GM19395 (cell line): ENCODE results near the gene RCSD1.
"Not testable (repeated sequence)": the region's sequence is repeated elsewhere in the genome, so short reads cannot be mapped to it uniquely, and the experiment has no call there.

Experiments
- ATAC-seq: cut with Tn5 transposase; IDR thresholded peaks from one replicate; pipeline ENCODE4 v1.9.1; 2021; ENCODE audit warnings: mild to moderate bottlenecking, moderate library complexity; ENCODE audit not compliant: unreplicated experiment

The RCSD1 gene

DNA sequence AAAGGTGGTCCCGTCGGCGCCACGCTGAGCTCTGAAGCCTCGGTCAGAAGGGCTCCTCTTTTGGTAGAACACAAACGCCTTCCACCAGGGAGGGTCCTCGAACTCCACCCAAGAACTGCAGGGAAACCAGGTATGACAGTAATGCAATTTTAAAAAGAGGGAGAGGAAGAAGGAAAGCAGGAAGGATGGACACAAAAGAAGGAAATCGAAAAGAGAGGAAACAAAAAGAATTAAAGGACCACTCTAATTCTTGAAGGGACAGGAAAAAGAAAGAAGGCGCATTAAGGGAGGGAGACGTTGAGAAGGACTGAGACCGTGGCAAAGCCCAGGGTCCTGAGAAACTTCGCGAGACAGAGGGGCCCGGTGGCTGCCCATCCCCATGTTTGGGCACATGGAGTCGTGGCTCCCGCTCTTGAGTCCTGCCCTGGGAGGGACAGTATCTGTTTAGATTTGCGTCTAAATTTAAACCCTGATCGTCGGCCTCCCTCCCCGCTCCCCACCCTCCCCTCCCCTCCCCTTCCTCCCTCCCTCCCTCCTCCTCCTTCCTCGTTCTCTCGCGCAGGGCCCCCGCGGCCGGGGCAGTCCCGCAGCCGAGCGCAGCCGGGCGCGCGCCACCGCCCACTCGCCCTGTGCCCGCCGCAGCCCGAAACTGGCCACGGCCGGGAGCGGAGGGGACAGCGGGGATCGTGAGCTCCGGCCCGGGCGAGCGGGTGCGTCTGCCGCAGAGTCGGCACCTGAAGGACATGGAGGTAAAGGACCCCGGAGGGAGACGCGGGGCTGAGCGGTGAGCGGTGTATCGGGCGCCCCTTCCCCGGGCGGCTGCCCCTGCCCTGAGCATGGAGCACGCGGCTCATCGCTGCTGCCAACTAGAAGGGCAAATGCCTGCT lies at the start of gene RCSD1:
Gene RCSD1, plus strand, starts transcription at position 552 of the 887 bp plus-strand sequence. Its CDS starts 192 bp downstream, at position 744.
- no peak for ATAC-seq

DNA sequence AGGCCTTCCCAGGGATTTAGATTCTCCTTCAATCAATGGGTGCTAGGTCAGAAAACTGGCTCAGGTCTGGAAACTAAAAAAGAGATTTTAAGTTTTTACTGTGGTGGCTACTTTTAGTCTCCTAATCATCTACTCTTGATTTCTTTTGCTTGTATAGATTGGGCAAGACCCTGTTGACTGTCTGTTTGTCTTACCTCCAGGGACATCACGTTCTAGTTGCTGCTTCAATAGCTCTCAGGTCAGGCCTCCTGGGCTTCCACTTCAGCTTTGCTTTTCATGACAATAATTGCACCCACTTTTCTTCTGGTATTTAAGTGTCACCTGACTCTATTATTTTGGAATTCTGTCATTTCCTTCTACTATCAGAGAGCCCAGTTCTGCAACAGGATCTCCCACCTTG lies 48.0 kb upstream of the RCSD1 start:
- ATAC-seq: no peak

- ATAC-seq: no peak
Observed at GRCh38 chr1:167582722-167583121, 47.3 kb upstream of the RCSD1 start.

DNA sequence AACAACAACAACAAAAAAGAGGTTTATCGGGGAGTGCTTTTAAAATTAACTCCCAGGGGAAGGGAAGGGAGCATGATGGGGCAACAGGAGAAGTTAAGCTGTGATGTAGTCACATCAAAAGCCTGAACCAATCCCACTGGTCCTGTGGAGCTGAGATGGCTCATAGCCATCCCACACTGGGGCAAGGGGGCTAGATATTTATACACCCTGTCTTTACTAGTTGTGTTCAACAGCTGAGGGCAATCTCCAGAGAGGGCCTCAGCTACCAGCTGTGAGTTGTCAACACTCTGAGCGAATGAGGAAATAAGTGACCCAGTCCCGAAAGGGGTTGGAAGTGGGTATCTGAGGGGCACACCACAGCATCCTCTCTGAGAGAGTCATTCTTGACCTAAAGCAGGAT lies 45.5 kb upstream of the RCSD1 start:
- ATAC-seq: no peak

DNA sequence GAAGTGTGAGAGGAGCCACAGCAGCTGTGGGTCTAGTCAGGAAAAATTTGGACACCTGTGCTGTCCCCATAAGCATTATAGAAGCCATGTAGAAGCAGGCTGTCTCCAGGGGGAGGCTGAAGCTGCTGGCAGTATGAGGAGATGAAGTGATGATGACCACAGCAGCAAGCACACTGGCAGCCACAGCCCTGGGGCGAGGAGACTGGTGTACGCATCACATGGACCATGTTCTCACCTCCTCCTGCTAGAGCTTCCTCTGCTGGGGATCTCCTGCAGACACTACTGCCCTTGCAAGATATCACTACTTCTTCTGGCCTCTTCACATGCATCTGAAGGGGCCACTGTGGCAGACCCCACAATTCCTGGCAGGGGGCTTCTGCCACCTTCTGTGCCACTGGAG lies 42.7 kb upstream of the RCSD1 start:
- no peak for ATAC-seq

DNA sequence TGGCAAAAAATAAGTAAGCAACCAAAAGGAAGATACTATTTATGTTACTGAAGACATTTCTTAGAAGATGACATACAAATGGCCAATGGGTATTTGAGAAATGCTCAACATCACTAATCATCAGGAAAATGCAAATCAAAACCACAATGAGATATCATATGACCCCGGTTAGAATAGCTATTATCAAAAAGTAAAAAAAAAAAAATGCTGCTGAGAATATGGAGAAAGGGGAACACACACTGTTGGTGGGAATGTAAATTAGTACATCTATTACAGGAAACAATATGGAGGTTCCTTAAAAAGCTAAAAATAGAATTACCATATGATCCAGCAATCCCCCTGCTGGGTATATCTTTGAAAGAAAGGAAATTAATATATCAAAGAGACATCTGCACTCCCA lies 42.2 kb upstream of the RCSD1 start:
- no peak for ATAC-seq

GRCh38 chr1:167588361-167588760 lies 41.7 kb upstream of the RCSD1 start:
- ATAC-seq: no peak

GRCh38 chr1:167592475-167592874 lies 37.6 kb upstream of the RCSD1 start:
- no peak for ATAC-seq

DNA sequence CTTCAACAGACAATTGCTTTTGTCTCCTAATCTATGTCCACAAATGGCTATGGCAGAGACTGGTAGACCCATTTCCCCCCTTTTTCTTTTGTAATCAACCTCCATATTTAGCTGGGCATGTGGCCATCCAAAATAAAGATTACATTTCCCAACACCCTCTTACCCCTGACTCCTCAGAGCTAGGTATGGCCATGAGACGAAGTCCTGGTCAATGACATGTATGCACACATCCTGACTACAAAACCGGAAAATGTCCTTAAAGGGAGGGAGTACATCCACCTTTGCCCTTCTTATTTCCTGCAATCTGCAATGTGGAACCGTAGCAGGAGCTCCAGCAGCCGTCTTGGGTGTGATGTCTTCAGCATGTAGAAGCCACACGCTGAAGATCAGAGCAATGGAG lies 36.2 kb upstream of the RCSD1 start:
- ATAC-seq: no peak

DNA sequence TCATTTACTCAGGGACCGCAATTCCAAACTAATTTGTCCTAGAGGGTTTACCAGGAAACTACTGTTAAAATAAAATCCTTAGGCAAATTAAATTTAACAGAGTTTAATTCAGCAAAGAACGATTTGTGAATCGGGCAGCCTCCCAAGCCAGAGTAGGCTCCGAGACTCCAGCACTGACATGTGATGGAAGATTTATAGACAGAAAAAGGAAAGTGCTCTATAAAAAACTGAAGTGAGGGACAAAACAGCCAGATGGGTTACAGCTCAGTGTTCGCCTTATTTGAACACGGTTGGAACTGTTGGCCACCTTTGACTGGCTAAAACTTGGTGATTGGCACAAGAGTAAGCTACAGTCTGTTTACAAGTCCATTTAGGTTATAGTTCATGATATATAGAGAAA lies 35.2 kb upstream of the RCSD1 start:
- no peak for ATAC-seq

- peak; percentile 84 for ATAC-seq
Observed at GRCh38 chr1:167599957-167600581, 30.0 kb upstream of the RCSD1 start.

DNA sequence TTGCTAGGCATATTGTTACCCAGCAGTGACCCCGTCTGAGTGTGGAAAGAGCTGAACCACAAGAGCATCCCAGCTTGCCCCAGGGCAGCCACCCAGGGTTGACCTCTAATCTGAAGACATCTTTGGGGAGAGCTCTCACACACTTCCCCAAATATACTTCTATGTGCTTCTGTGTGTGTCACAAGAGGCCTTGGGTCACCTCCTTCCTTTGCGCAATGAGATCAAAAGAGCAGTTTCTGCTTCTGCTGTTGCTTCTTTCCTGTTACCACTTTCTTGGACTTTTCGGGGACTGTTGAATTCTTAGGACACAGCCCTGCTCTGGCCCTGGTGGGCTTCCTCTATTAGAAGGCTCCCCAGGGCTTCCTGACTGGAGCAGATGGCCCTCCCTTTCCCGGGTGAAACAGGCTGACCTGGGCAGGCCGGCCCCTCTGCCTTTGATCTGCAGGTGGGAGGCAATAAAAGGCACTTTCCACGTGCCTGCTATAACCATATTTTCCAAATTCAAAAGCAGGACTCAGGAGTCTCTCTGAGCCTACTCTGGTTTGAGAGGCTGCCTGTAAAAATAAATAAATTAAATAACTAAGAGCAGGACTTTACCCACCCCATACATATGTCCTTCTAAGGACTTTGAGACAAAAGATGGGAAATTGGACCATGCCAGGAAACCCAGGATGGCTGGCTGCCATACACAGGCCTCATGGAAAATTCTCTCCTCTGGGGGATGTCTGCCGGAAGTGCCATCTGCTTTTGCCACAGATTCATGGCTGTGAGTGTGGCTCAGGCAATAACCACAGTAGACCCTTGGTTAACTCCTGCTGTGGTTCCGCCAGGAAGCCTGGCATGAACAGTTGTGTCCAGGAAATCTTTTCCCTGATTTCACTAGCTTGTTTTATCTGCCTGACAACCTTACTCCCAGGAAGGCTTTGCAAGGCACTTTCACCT lies 28.3 kb upstream of the RCSD1 start:
- ATAC-seq: no peak

GRCh38 chr1:167602840-167603239 lies 27.2 kb upstream of the RCSD1 start:
- ATAC-seq: no peak

DNA sequence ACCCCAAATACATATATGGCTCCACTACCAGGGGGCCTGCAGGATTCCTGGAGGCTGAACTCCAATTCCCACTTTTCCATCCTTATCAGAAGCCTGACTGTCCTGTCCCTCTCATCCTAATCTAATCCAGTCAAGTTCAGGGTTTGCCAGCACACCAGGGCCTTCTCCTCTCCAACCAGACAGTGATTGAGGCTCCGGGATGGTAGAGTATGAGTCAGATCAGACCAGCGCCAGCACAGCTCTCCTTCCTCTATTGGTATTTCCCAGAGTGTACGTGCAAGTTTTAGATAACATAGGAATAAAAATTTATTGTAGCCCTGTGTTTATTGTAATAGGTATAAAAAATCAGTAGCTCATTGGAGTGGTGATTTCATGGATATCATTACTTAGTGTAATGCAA lies 24.5 kb upstream of the RCSD1 start:
- ATAC-seq: no peak

DNA sequence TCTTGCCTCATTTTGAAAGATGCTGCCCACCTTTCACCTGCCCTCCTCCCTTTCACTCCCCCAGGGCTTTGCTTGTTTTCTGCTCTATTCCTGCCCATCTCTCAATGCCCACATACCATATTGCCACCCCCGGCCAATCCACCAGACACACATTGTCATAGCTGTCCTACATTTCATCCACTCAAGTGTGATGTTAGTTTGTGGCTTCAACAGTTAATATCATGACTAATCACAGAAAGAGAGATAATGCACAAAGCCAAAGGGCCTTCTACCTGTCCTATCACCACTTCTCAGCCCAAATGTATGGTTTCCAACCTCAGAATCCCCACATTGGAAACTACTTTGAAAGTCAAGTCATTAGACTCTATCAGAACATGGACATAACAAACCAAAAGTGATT lies 18.0 kb upstream of the RCSD1 start:
- ATAC-seq: no peak

DNA sequence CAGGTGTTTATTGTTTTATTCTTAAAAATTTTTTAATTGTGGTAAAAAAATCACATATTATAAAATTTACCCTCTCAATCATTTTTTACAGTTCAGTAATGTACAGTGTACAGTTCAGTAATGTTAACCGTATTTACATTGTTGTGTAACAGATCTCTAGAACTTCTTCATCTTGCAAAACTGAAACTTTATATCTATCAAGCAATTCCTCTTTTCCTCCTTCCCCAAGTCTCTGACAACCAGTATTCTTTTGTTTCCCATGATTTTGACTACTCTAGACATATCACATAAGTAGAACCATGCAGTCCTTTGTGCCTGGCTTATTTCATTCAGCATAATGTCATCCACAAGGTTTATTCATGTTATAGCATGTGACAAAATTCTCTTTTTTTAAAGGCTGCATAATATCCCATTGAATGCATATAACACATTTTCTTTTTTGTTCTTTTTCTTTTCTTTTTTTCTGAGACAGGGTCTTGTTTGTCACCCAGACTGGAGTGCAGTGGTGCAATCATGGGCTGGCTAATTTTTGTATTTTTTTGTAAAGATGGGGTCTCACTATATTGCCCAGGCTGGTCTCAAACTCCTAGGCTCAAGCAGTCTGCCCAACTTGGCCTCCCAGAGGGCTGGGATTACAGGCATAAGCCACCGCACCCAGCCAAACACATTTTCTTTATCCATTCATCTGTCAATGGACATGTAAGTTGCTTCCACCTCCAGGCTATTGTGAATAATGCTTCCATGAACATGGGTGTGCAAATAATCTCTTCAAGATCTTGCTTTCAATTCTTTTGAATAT lies 17.2 kb upstream of the RCSD1 start:
- no peak for ATAC-seq

- not testable (repeated sequence) for ATAC-seq
Observed at GRCh38 chr1:167613984-167614383, 16.0 kb upstream of the RCSD1 start.

DNA sequence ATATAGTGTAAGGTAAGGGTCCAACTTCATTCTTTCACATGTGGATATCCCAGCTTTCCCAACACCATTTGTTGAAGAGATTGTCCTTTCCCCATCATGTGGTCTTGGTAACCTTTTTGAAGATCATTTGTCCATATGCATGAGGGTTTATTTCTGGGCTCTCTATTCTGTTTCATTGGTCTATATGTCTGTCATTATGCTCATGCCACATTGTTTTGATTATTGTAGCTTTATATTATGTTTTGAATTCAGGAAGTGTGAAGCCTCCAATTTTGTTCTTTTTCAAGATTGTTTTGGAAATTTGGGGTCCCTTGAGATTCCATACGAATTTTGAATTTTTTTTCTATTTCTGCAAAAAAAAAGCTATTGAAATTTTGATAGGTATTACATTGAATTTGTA lies 15.2 kb upstream of the RCSD1 start:
- ATAC-seq: no peak

GRCh38 chr1:167616521-167616920 lies 13.5 kb upstream of the RCSD1 start:
- ATAC-seq: no peak
